Neural progenitor cell (in vitro differentiated cells): ENCODE data around the gene TRAM2. TPM values are rescaled to one million over a fixed set of nuclear protein-coding genes. Genes with fewer than 3 reads are reported as not detected.
A peak's percentile ranks its signal among the peaks of the same experiment; 100 is the strongest.
"Not testable (repeated sequence)": the region's sequence is repeated elsewhere in the genome, so short reads cannot be mapped to it uniquely, and the experiment has no call there.

Experiments
- DNase-seq: peaks from one replicate; pipeline ENCODE4 v3.0.0-alpha.2; 2016; ENCODE audit warnings: low spot score
- H2AFZ ChIP-seq: fragments of 200-600 bp; sonication (generic); replicated peaks from 2 replicates; pipeline ENCODE4 v1.6.1; 2016; ENCODE audit warnings: antibody characterized with exemption
- H3F3A ChIP-seq: fragments of 200-600 bp; sonication (generic); 2 replicates; pipeline ENCODE4 v1.6.1; 2016; ENCODE audit warnings: antibody characterized with exemption, low read depth
- H3K27ac ChIP-seq: fragments of 200-600 bp; sonication (generic); 2 replicates; pipeline ENCODE4 v1.5.1; 2016; ENCODE audit warnings: mild to moderate bottlenecking
- H3K27me3 ChIP-seq: fragments of 200-600 bp; sonication (generic); 2 replicates; pipeline ENCODE4 v1.6.1; 2016; ENCODE audit warnings: mild to moderate bottlenecking, moderate library complexity
- H3K36me3 ChIP-seq: fragments of 200-600 bp; sonication (generic); 2 replicates; pipeline ENCODE4 v1.5.1; 2016
- H3K4me1 ChIP-seq: fragments of 200-600 bp; sonication (generic); 2 replicates; pipeline ENCODE4 v1.6.1; 2016; ENCODE audit warnings: mixed run types
- H3K4me2 ChIP-seq: fragments of 200-600 bp; sonication (generic); 2 replicates; pipeline ENCODE4 v1.6.1; 2016
- H3K4me3 ChIP-seq: fragments of 200-600 bp; sonication (generic); 2 replicates; pipeline ENCODE4 v1.5.1; 2016
- H3K79me2 ChIP-seq: fragments of 200-600 bp; sonication (generic); 2 replicates; pipeline ENCODE4 v1.6.1; 2016; ENCODE audit warnings: low read depth
- H3K9ac ChIP-seq: fragments of 200-600 bp; sonication (generic); 2 replicates; pipeline ENCODE4 v1.6.1; 2016
- H3K9me3 ChIP-seq: fragments of 200-600 bp; sonication (generic); 2 replicates; pipeline ENCODE4 v1.5.1; 2016; ENCODE audit warnings: low read depth
- H4K20me1 ChIP-seq: fragments of 200-600 bp; sonication (generic); 2 replicates; pipeline ENCODE4 v1.6.1; 2016; ENCODE audit warnings: low read depth
- H3K27ac Mint-ChIP-seq: 3 replicates; pipeline ENCODE4 v1.8.0; 2021; ENCODE audit warnings: mixed read lengths
- H3K27me3 Mint-ChIP-seq: 2 replicates; pipeline ENCODE4 v1.8.0; 2022; ENCODE audit warnings: low read depth, mild to moderate bottlenecking, inconsistent platforms, moderate library complexity, mixed read lengths; ENCODE audit not compliant: insufficient read depth
- H3K36me3 Mint-ChIP-seq: 3 replicates; pipeline ENCODE4 v1.8.0; 2021; ENCODE audit warnings: mixed read lengths
- H3K4me1 Mint-ChIP-seq: 3 replicates; pipeline ENCODE4 v1.8.0; 2021; ENCODE audit warnings: mixed read lengths
- H3K4me3 Mint-ChIP-seq: 3 replicates; pipeline ENCODE4 v1.8.0; 2021; ENCODE audit warnings: mild to moderate bottlenecking, moderate library complexity, mixed read lengths
- H3K9me3 Mint-ChIP-seq: 3 replicates; pipeline ENCODE4 v1.8.0; 2020; ENCODE audit warnings: mixed read lengths
- CTCF ChIP-seq: fragments of 200-600 bp; sonication (generic); IDR thresholded peaks from 2 replicates; pipeline ENCODE4 v1.5.1; 2017; ENCODE audit warnings: antibody characterized with exemption, mild to moderate bottlenecking
- EZH2 ChIP-seq: fragments of 200-600 bp; sonication (generic); IDR thresholded peaks from 2 replicates; pipeline ENCODE4 v1.6.1; 2017; ENCODE audit warnings: antibody characterized with exemption, mild to moderate bottlenecking, moderate library complexity
- EZH2phosphoT487 ChIP-seq: fragments of 200-600 bp; sonication (generic); IDR thresholded peaks from 2 replicates; pipeline ENCODE4 v1.6.1; 2017; ENCODE audit warnings: antibody characterized with exemption
- total RNA-seq: library from RNA; depleted of rRNA; stranded (reverse); fragments of >200 nt; gene quantifications from 2 replicates; pipeline ENCODE4 v1.2.3, GENCODE V29; 2015; ENCODE audit warnings: low replicate concordance

The TRAM2 gene
- total RNA-seq, 1 donor from 2014 or later, result 12.3 TPM

- Histone ChIP-seq H3K4me1 (no peaks in the 10 kb centered on the region), H3F3A (no peaks in the 10 kb centered on the region), H3K4me3 (no peak overlapping the region), H3K27ac (no peak overlapping the region), H3K79me2 (no peaks in the 10 kb centered on the region), H3K9me3 (no peaks in the 10 kb centered on the region), H2AFZ (no peak overlapping the region), H3K27me3 (no peaks in the 10 kb centered on the region), H4K20me1 (no peaks in the 10 kb centered on the region), H3K36me3 (no peaks in the 10 kb centered on the region), H3K4me2 (no peak overlapping the region), H3K9ac (no peak overlapping the region)
- no peak overlapping the region for H3K4me3 Mint-ChIP-seq
- no peaks in the 10 kb centered on the region for H3K9me3 Mint-ChIP-seq
- no peaks in the 10 kb centered on the region for H3K27me3 Mint-ChIP-seq
- peaks cover 26% of the 10 kb centered on the region for H3K36me3 Mint-ChIP-seq
- no peaks in the 10 kb centered on the region for H3K4me1 Mint-ChIP-seq
- DNase-seq, result no peak
- no peak for TF ChIP-seq EZH2
- TF ChIP-seq EZH2phosphoT487, result no peak
- TF ChIP-seq CTCF, result no peak
- H3K27ac Mint-ChIP-seq, result no peak overlapping the region
Measured at GRCh38 chr6:52474173-52474572, 102.7 kb downstream of the TRAM2 start.

- not testable (repeated sequence) for DNase-seq, H2AFZ ChIP-seq, H3K79me2 ChIP-seq, H3K9me3 Mint-ChIP-seq, H3K9me3 ChIP-seq, H3K27me3 Mint-ChIP-seq, H3K4me1 Mint-ChIP-seq, H4K20me1 ChIP-seq, H3K9ac ChIP-seq, H3K36me3 ChIP-seq, H3K4me2 ChIP-seq, H3F3A ChIP-seq, H3K4me3 ChIP-seq, H3K27ac Mint-ChIP-seq, H3K27me3 ChIP-seq, H3K4me3 Mint-ChIP-seq, H3K36me3 Mint-ChIP-seq, H3K27ac ChIP-seq
- peaks cover 13% of the 10 kb centered on the region for H3K4me1 ChIP-seq
Measured at GRCh38 chr6:52461194-52461593, 115.7 kb downstream of the TRAM2 start.

GRCh38 chr6:52457096-52457495, 119.8 kb downstream of the TRAM2 start:
- Mint-ChIP-seq H3K27me3 (peaks cover 2% of the 10 kb centered on the region), H3K4me3 (no peak overlapping the region), H3K9me3 (no peaks in the 10 kb centered on the region), H3K4me1 (peaks cover 4% of the 10 kb centered on the region), H3K36me3 (peaks cover 13% of the 10 kb centered on the region), H3K27ac (no peak overlapping the region)
- no peaks in the 10 kb centered on the region for H3K79me2 ChIP-seq
- no peak overlapping the region for H2AFZ ChIP-seq
- peaks cover 33% of the 10 kb centered on the region for H3K4me1 ChIP-seq
- H3K27me3 ChIP-seq, result no peaks in the 10 kb centered on the region
- no peaks in the 10 kb centered on the region for H3F3A ChIP-seq
- no peaks in the 10 kb centered on the region for H3K9me3 ChIP-seq
- DNase-seq, result peak; percentile 85
- peak overlapping the region; percentile 65 for H3K27ac ChIP-seq
- peak overlapping the region; percentile 58 for H3K4me2 ChIP-seq
- TF ChIP-seq EZH2phosphoT487 (peak; percentile 82), CTCF (peak; percentile 18), EZH2 (no peak)
- H3K36me3 ChIP-seq, result no peaks in the 10 kb centered on the region
- no peaks in the 10 kb centered on the region for H4K20me1 ChIP-seq
- no peak overlapping the region for H3K4me3 ChIP-seq
- no peak overlapping the region for H3K9ac ChIP-seq

- Mint-ChIP-seq H3K27ac (no peak overlapping the region), H3K36me3 (peaks cover 29% of the 10 kb centered on the region), H3K9me3 (peaks cover 13% of the 10 kb centered on the region), H3K4me1 (peaks cover 12% of the 10 kb centered on the region), H3K4me3 (no peak overlapping the region), H3K27me3 (peaks cover 2% of the 10 kb centered on the region)
- Histone ChIP-seq H3K4me3 (no peak overlapping the region), H3K4me2 (no peak overlapping the region), H3K36me3 (no peaks in the 10 kb centered on the region), H4K20me1 (no peaks in the 10 kb centered on the region), H2AFZ (no peak overlapping the region), H3K4me1 (peaks cover 34% of the 10 kb centered on the region), H3K9ac (no peak overlapping the region), H3K79me2 (no peaks in the 10 kb centered on the region), H3F3A (no peaks in the 10 kb centered on the region), H3K27ac (no peak overlapping the region), H3K9me3 (peaks cover 7% of the 10 kb centered on the region), H3K27me3 (no peaks in the 10 kb centered on the region)
- TF ChIP-seq EZH2phosphoT487 (no peak), CTCF (no peak), EZH2 (no peak)
- no peak for DNase-seq
Measured at GRCh38 chr6:52454556-52454955, 122.3 kb downstream of the TRAM2 start.

Other genes starting within 250 kb of the TRAM2 start
- gene PAQR8, start 214.9 kb downstream of the TRAM2 start, total RNA-seq, result 16.9 and 17.7 TPM in 2 replicates
- gene EFHC1, start 156.7 kb downstream of the TRAM2 start, total RNA-seq, result 53.9 and 59.8 TPM in 2 replicates
- gene TMEM14A, start 94.1 kb upstream of the TRAM2 start, total RNA-seq, result 23.4 and 33.7 TPM in 2 replicates
- gene GSTA2, start 186.4 kb upstream of the TRAM2 start, total RNA-seq, result not detected in 2 replicates
- not detected in 2 replicates for gene GSTA1, start 226.8 kb upstream of the TRAM2 start, total RNA-seq